ENCODE data around the gene ZNF664. TPM values are rescaled to one million over a fixed set of nuclear protein-coding genes. Genes with fewer than 3 reads are reported as not detected.

ZNF664 gene
- total and polyA plus RNA-seq, 4 donors = 31.7 to 118 (median 69.5) TPM

GRCh38 chr12:123962513-123962912 lies 10.5 kb upstream of the ZNF664 start:
- Histone ChIP-seq H3K27ac (ENCODE audit: low read depth in 1 of 2, low read length in 1 of 2) (no peak overlapping the region), H3K4me1 (ENCODE audit: control insufficient read depth in 5 of 5, insufficient read depth in 5 of 5, low read length in 5 of 5) (peaks cover 4 to 20% (median 7%) of the 10 kb centered on the region in 5 donors), H3K36me3 (ENCODE audit: control insufficient read depth in 4 of 4, insufficient read depth in 4 of 4, low read length in 4 of 4) (peaks cover 3 to 12% (median 5%) of the 10 kb centered on the region in 4 donors), H3K27me3 (ENCODE audit: control insufficient read depth in 3 of 3, insufficient read depth in 3 of 3, low read length in 2 of 3) (no peaks in the 10 kb centered on the region), H3K9me3 (ENCODE audit: control insufficient read depth in 4 of 4, insufficient read depth in 3 of 4, low read length in 3 of 4) (no peaks in the 10 kb centered on the region), H3K4me3 (no peak overlapping the region), H3K9ac (ENCODE audit: insufficient read depth in 1 of 2, low read length in 2 of 2) (no peak overlapping the region)
- TF ChIP-seq CTCF (IDR thresholded peaks at IDR 0.05; ENCODE audit: control extremely low read depth, extremely low read depth) = no peak
- WGBS, 2 donors = 78 to 80% methylated on average over 5 of the region's 5 CpGs
- DNase-seq (no peak), ATAC-seq (ENCODE audit: insufficient read depth, low FRiP score) (no peak)

- Histone ChIP-seq H3K36me3 (ENCODE audit: control insufficient read depth in 4 of 4, insufficient read depth in 4 of 4, low read length in 4 of 4) (peaks cover 2 to 8% (median 3%) of the 10 kb centered on the region in 4 donors), H3K9me3 (ENCODE audit: control insufficient read depth in 4 of 4, insufficient read depth in 3 of 4, low read length in 3 of 4) (no peaks in the 10 kb centered on the region), H3K4me3 (no peak overlapping the region), H3K4me1 (ENCODE audit: control insufficient read depth in 5 of 5, insufficient read depth in 5 of 5, low read length in 5 of 5) (peaks cover 2 to 16% (median 7%) of the 10 kb centered on the region in 5 donors), H3K27me3 (ENCODE audit: control insufficient read depth in 3 of 3, insufficient read depth in 3 of 3, low read length in 2 of 3) (no peaks in the 10 kb centered on the region), H3K27ac (ENCODE audit: low read depth in 1 of 2, low read length in 1 of 2) (no peak overlapping the region), H3K9ac (ENCODE audit: insufficient read depth in 1 of 2, low read length in 2 of 2) (no peak overlapping the region)
- TF ChIP-seq CTCF (IDR thresholded peaks at IDR 0.05; ENCODE audit: control extremely low read depth, extremely low read depth) = no peak
- no peak for DNase-seq
- ATAC-seq (ENCODE audit: insufficient read depth, low FRiP score) = no peak
- WGBS, 2 donors = 90 to 92% methylated on average over 4 of the region's 4 CpGs
Measured at GRCh38 chr12:123963821-123964220, 9.2 kb upstream of the ZNF664 start.

GRCh38 chr12:123965382-123965781 lies 7.6 kb upstream of the ZNF664 start:
- no peak for ATAC-seq (ENCODE audit: insufficient read depth, low FRiP score)
- Histone ChIP-seq H3K27ac (ENCODE audit: low read depth in 1 of 2, low read length in 1 of 2) (no peak overlapping the region), H3K9me3 (ENCODE audit: control insufficient read depth in 4 of 4, insufficient read depth in 3 of 4, low read length in 3 of 4) (no peaks in the 10 kb centered on the region), H3K4me1 (ENCODE audit: control insufficient read depth in 5 of 5, insufficient read depth in 5 of 5, low read length in 5 of 5) (peaks cover 0 to 16% (median 7%) of the 10 kb centered on the region in 5 donors), H3K9ac (ENCODE audit: insufficient read depth in 1 of 2, low read length in 2 of 2) (no peak overlapping the region), H3K36me3 (ENCODE audit: control insufficient read depth in 4 of 4, insufficient read depth in 4 of 4, low read length in 4 of 4) (peaks cover 0 to 3% (median 1%) of the 10 kb centered on the region in 4 donors), H3K4me3 (no peak overlapping the region), H3K27me3 (ENCODE audit: control insufficient read depth in 3 of 3, insufficient read depth in 3 of 3, low read length in 2 of 3) (no peaks in the 10 kb centered on the region)
- no peak for DNase-seq
- TF ChIP-seq CTCF (IDR thresholded peaks at IDR 0.05; ENCODE audit: control extremely low read depth, extremely low read depth) = no peak
- WGBS, 2 donors = 69 to 70% methylated on average over 5 of the region's 5 CpGs

- peaks cover 0 to 3% (median 1%) of the 10 kb centered on the region in 4 donors for H3K36me3 ChIP-seq (ENCODE audit: control insufficient read depth in 4 of 4, insufficient read depth in 4 of 4, low read length in 4 of 4)
- no peak for DNase-seq
- ATAC-seq (ENCODE audit: insufficient read depth, low FRiP score) = no peak
- H3K9me3 ChIP-seq (ENCODE audit: control insufficient read depth in 4 of 4, insufficient read depth in 3 of 4, low read length in 3 of 4) = no peaks in the 10 kb centered on the region
- H3K4me3 ChIP-seq = no peak overlapping the region
- H3K27me3 ChIP-seq (ENCODE audit: control insufficient read depth in 3 of 3, insufficient read depth in 3 of 3, low read length in 2 of 3) = no peaks in the 10 kb centered on the region
- WGBS, 2 donors = 72 to 88% methylated on average over 3 of the region's 3 CpGs
- peaks cover 0 to 12% (median 7%) of the 10 kb centered on the region in 5 donors for H3K4me1 ChIP-seq (ENCODE audit: control insufficient read depth in 5 of 5, insufficient read depth in 5 of 5, low read length in 5 of 5)
- peak overlapping the region in 1 of 2 donors; percentile 48 for H3K27ac ChIP-seq (ENCODE audit: low read depth in 1 of 2, low read length in 1 of 2)
- H3K9ac ChIP-seq (ENCODE audit: insufficient read depth in 1 of 2, low read length in 2 of 2) = no peak overlapping the region
- no peak for TF ChIP-seq CTCF (IDR thresholded peaks at IDR 0.05; ENCODE audit: control extremely low read depth, extremely low read depth)
Measured at GRCh38 chr12:123966596-123966995, 6.4 kb upstream of the ZNF664 start.
